DMS114 treated with DMSO at 0.1 percent for 48 hours (cell line): ENCODE results near the gene DNAJC7.
"Not testable (repeated sequence)": the region's sequence is repeated elsewhere in the genome, so short reads cannot be mapped to it uniquely, and the experiment has no call there.

Experiments used
- DNase-seq: peaks from one replicate; lab custom pipeline; 2025; ENCODE audit not compliant: unreplicated experiment; lab: John Stamatoyannopoulos, UW

Gene DNAJC7

GRCh38 chr17:41957869-41958439 lies 59.3 kb downstream of the DNAJC7 start:
- DNase-seq: no peak

GRCh38 chr17:41957031-41957868 lies 60.0 kb downstream of the DNAJC7 start:
- DNase-seq: no peak

GRCh38 chr17:41956522-41956921 lies 60.7 kb downstream of the DNAJC7 start:
- DNase-seq: no peak

- DNase-seq: no peak
These were observed 68.3 kb downstream of the DNAJC7 start for GRCh38 chr17:41948762-41949460.

GRCh38 chr17:41944943-41945342 lies 72.3 kb downstream of the DNAJC7 start:
- DNase-seq: no peak

GRCh38 chr17:41943492-41943891 lies 73.7 kb downstream of the DNAJC7 start:
- no peak for DNase-seq

- DNase-seq: no peak
These were observed 74.4 kb downstream of the DNAJC7 start for GRCh38 chr17:41942626-41943373.

GRCh38 chr17:41941168-41941567 lies 76.1 kb downstream of the DNAJC7 start:
- DNase-seq: no peak

GRCh38 chr17:41939693-41940090 lies 77.5 kb downstream of the DNAJC7 start:
- no peak for DNase-seq

- no peak for DNase-seq
These were observed 78.1 kb downstream of the DNAJC7 start for GRCh38 chr17:41939044-41939692.

GRCh38 chr17:41937970-41938954 lies 79.0 kb downstream of the DNAJC7 start:
- no peak for DNase-seq

GRCh38 chr17:41935641-41936040 lies 81.6 kb downstream of the DNAJC7 start:
- no peak for DNase-seq

- DNase-seq: no peak
These were observed 84.3 kb downstream of the DNAJC7 start for GRCh38 chr17:41932816-41933389.

GRCh38 chr17:41931715-41932114 lies 85.5 kb downstream of the DNAJC7 start:
- DNase-seq: not testable (repeated sequence)

- DNase-seq: not testable (repeated sequence)
These were observed 86.4 kb downstream of the DNAJC7 start for GRCh38 chr17:41930833-41931156.

- DNase-seq: peak; percentile 90
These were observed 87.0 kb downstream of the DNAJC7 start, which contains the start of gene ODAD4 for GRCh38 chr17:41930009-41930832. ODAD4 (plus strand) TSS chr17:41930617; CDS start chr17:41930724, 107 bp downstream.

GRCh38 chr17:41928693-41929251 lies 88.5 kb downstream of the DNAJC7 start:
- no peak for DNase-seq
